Measurements from ENCODE around the gene PNMA6E. TPM values are rescaled to one million over a fixed set of nuclear protein-coding genes. Genes with fewer than 3 reads are reported as not detected.

Gene PNMA6E
- total RNA-seq (2022; extraction: Qiagen RNA extraction): 0.05 TPM in 1 of 5 replicates, not detected in the others

DNA sequence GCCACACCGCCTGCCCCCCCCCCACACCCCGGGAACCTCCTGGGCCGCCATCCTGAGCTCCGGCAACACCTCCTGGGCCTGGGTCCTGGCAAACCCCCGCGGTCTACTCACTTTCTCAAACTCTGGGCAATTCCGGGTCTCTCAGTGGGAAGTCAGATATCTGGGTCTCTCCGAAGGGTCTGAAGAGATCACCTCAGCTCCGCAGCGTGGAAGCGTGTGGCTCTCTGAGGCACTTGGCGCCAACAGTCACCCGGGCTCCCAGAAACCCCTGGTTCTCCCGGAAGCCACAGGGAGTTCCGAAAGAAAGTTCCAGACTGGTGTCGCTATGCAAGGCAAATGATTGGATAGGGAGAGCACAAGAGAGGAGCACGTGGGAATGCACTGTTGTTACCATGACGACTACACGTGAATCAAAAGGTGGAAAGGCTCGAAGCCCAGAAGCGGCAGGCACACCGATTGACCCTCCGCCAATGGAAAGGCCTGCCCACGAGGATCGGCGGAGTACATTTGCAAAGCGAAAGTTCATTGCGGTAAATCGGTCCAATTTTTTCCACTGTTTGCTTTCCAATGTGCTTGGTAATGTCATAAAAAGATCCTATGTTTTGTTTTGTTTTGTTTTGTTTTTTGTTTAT, at the start of gene PNMA6E:
PNMA6E (minus strand) TSS at position 218 of the 632 bp plus-strand sequence. CDS start 2,501 bp downstream, outside the sequence.

GRCh38 chrX:153445856-153446635, 44.9 kb upstream of the PNMA6E start, which contains the start of gene TREX2:
Gene TREX2 (minus strand): TSS chrX:153446056. CDS start chrX:153445430, 626 bp downstream.

DNA sequence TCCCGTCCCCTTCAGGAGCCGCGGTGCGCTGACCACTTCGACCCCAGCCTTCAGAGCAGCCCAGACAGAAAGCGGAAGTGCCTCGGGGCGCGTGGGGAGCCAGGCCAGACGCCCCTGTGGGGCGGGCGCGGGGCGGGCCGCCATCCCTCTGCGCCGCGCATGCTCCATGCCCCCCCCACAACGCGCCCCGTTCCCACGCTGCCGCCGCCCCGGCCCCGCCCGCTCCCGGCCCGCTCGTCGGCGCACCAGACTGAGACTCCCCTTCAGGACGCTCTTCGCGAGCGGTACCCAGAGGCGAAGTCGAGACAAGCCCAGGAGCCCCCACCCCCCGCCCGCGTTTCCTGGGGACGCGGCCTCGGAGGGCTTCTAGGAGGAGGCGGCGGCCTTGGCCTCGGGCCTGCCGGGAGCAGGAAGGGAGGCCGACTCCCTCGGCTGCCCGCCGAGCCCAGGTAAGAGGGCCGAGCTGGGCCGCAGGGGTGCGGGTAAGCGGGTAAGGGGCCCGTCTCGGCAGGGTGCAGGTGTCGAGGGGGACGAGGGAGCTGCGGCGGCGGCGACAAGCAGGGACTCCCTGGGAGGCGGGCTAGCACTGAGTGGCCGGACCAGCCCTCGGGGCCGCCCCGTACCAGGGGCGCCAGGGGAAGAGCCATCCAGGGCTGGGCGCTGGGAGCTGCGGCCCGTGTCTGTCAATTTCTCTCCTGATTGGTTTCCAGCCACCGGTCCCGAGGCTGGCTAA, 10.3 kb upstream of the PNMA6E start, which contains the start of gene ZFP92:
ZFP92 (plus strand) TSS at position 218 of the 733 bp plus-strand sequence. CDS start 6,851 bp downstream, outside the sequence.

Other genes with a start within 250 kb of the PNMA6E start
- 0.07 to 0.14 TPM (median 0.12 TPM) in 5 replicates for gene MAGEA1, start 222.1 kb downstream of the PNMA6E start, total RNA-seq (2022; extraction: Qiagen RNA extraction)
- gene PNMA6F, start 79.6 kb downstream of the PNMA6E start, total RNA-seq (2022; extraction: Qiagen RNA extraction): not detected in 5 replicates
- 5.1 to 7.5 TPM (median 6.2 TPM) in 5 replicates for gene ZNF275, start 67.2 kb downstream of the PNMA6E start, total RNA-seq (2022; extraction: Qiagen RNA extraction)
- 0.50 to 0.71 TPM (median 0.56 TPM) in 5 replicates for gene ZFP92, start 10.1 kb upstream of the PNMA6E start, total RNA-seq (2022; extraction: Qiagen RNA extraction)
- 0.63 to 1.7 TPM (median 1.3 TPM) in 5 replicates for gene TREX2, start 44.7 kb upstream of the PNMA6E start, total RNA-seq (2022; extraction: Qiagen RNA extraction)
- 43.8 to 52.0 TPM (median 45.5 TPM) in 5 replicates for gene HAUS7, start 69.2 kb upstream of the PNMA6E start, total RNA-seq (2022; extraction: Qiagen RNA extraction)
- 0.06 to 0.08 TPM in 2 of 5 replicates, not detected in the others for gene BGN, start 93.6 kb upstream of the PNMA6E start, total RNA-seq (2022; extraction: Qiagen RNA extraction)
- gene ATP2B3, start 116.3 kb upstream of the PNMA6E start, total RNA-seq (2022; extraction: Qiagen RNA extraction): 0.07 to 0.15 TPM (median 0.13 TPM) in 5 replicates
- gene CCNQ, start 197.8 kb upstream of the PNMA6E start, total RNA-seq (2022; extraction: Qiagen RNA extraction): 40.3 to 64.4 TPM (median 60.1 TPM) in 5 replicates
- 1.0 to 2.0 TPM (median 1.3 TPM) in 5 replicates for gene DUSP9, start 245.9 kb upstream of the PNMA6E start, total RNA-seq (2022; extraction: Qiagen RNA extraction)

All from A549 treated with dexamethasone at 1 μM for 4 hours (cell line).